PFSK-1 (cell line): ENCODE measurements around the gene FPR1.

Experiments used
- FOXP2 ChIP-seq: optimal IDR thresholded peaks from 2 replicates; pipeline ENCODE3; 2011; ENCODE audit warnings: borderline replicate concordance, control low read depth, inconsistent platforms; ENCODE audit not compliant: insufficient read depth; ENCODE audit errors: extremely low read length, extremely low read depth
- POLR2AphosphoS5 ChIP-seq: IDR thresholded peaks from 2 replicates; pipeline ENCODE4 v1.6.1; 2012; ENCODE audit warnings: low read depth, mild to moderate bottlenecking, control low read depth, low read length, moderate library complexity
- SIN3A ChIP-seq: IDR thresholded peaks from 2 replicates; pipeline ENCODE4 v1.6.1; 2012; ENCODE audit warnings: mild to moderate bottlenecking, low read length, moderate library complexity, borderline replicate concordance; ENCODE audit not compliant: insufficient read depth
- TAF1 ChIP-seq: IDR thresholded peaks from 2 replicates; pipeline ENCODE4 v1.6.1; 2012; ENCODE audit warnings: low read length, control low read depth, borderline replicate concordance; ENCODE audit not compliant: insufficient read depth
- TF ChIP-seq, protein P1 (sequence below), 2 experiments: IDR thresholded peaks; 2 replicates each; pipeline versions ENCODE4 v1.6.1 to v1.8.0; 2011 to 2012; ENCODE audit warnings: low read depth in 2 of 2, low read length in 2 of 2, control low read depth in 1 of 2, inconsistent platforms in 1 of 2, mild to moderate bottlenecking in 1 of 2, moderate library complexity in 1 of 2; ENCODE audit not compliant: insufficient read depth in 1 of 2

FPR1 gene

DNA sequence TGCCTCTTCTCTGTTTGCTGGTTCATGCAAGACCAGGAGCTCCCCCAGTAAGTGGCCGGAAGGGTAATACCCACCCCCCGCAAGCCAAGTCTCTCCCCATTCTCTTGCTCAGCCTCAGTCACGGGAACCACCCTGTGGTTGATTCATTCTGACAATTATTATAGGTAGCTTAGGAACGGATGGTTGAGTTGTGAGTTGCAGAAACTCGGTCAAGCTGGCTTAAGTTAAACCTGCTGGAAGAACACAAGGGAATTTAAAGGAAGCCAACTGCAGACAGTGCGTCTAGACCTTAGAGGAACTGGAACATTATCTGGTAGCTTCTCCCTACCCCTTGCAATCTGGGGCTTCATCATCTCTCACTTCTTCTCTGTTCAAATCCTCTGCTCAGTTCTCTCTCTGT lies 8.9 kb downstream of the FPR1 start:
- no peak for TF ChIP-seq SIN3A
- TF ChIP-seq FOXP2 = no peak
- TF ChIP-seq, protein P1, sequence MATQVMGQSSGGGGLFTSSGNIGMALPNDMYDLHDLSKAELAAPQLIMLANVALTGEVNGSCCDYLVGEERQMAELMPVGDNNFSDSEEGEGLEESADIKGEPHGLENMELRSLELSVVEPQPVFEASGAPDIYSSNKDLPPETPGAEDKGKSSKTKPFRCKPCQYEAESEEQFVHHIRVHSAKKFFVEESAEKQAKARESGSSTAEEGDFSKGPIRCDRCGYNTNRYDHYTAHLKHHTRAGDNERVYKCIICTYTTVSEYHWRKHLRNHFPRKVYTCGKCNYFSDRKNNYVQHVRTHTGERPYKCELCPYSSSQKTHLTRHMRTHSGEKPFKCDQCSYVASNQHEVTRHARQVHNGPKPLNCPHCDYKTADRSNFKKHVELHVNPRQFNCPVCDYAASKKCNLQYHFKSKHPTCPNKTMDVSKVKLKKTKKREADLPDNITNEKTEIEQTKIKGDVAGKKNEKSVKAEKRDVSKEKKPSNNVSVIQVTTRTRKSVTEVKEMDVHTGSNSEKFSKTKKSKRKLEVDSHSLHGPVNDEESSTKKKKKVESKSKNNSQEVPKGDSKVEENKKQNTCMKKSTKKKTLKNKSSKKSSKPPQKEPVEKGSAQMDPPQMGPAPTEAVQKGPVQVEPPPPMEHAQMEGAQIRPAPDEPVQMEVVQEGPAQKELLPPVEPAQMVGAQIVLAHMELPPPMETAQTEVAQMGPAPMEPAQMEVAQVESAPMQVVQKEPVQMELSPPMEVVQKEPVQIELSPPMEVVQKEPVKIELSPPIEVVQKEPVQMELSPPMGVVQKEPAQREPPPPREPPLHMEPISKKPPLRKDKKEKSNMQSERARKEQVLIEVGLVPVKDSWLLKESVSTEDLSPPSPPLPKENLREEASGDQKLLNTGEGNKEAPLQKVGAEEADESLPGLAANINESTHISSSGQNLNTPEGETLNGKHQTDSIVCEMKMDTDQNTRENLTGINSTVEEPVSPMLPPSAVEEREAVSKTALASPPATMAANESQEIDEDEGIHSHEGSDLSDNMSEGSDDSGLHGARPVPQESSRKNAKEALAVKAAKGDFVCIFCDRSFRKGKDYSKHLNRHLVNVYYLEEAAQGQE (IDR thresholded peaks at IDR 0.05; ENCODE audit: insufficient read depth in 1 of 2, low read depth in 2 of 2, low read length in 2 of 2) = no peak
- TF ChIP-seq TAF1 = no peak
- no peak for TF ChIP-seq POLR2AphosphoS5

DNA sequence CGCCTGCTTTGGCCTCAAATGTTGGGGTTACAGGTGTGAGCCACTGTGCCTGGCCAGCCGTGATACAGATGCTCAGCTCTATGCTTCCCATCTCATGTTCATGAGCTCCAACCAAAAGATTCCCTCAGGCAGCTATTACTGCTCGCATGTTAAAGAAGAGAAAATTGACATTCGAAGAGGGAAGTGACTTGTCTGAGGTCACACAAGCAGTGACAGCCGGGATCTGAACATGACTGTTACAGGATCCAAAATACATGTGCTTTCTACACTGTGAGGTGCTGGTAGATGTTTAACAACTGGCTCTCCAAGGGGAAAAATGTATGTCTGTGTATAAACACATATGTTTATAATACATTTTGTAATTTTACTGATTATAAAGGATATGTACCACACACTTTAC lies 11.3 kb downstream of the FPR1 start:
- TF ChIP-seq FOXP2 (no peak), POLR2AphosphoS5 (no peak), TAF1 (no peak), SIN3A (no peak)
- TF ChIP-seq, protein P1 (IDR thresholded peaks at IDR 0.05; ENCODE audit: insufficient read depth in 1 of 2, low read depth in 2 of 2, low read length in 2 of 2) = no peak

DNA sequence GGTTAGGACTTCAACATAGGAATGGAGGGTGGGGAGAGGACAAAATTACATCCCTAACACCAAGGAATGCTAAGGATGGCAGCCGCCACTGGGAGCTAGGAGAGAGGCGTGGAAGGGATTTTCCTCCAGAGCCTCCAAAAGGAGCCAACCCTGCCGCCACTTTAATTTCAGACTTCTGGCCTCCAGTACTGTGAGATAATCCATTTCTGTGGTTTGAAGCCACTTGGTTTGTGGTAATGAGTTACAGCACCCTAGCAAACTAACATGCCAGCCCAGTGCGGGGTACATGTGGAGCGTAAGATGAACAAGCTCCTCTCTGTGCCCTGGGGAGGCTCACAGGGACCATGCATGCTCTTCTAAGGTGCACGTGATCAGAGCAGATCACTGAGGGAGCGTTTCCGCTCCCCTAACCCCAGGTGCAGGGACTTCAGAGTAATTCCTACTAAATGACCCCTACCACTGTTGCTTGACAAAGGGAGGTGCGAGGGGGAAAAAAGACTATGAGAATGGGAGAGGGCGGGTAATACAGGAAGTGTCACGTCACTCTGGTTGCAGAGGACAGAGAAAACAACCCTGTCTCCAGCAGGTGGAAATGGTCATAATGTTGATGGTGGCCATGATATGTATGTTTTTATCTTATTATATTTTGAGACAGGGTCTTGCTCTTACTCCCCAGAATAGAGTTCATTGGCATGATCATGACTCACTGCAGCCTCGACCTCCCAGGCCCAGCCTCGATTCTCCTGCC lies 12.0 kb downstream of the FPR1 start:
- TF ChIP-seq, protein P1 (IDR thresholded peaks at IDR 0.05; ENCODE audit: insufficient read depth in 1 of 2, low read depth in 2 of 2, low read length in 2 of 2) = no peak
- no peak for TF ChIP-seq SIN3A
- no peak for TF ChIP-seq TAF1
- no peak for TF ChIP-seq POLR2AphosphoS5
- no peak for TF ChIP-seq FOXP2

DNA sequence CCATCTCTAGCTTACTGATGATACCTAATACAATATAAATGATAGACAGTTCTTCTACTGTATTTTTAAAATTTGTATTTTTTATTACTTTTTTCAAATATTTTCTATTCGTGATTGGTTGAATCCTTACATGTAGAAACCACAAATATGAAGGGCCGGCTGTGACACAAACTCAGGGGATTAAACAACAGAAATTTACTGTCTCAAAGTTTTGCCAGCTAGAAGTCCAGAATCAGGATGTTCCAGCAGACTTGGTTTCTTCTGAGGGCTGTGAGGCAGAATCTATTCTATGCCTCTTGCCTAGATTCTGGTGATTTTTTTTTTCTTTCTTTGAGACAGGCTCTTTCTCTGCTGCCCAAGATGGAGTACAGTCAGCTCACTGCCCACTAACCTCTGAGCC lies 13.8 kb downstream of the FPR1 start:
- TF ChIP-seq FOXP2 = no peak
- TF ChIP-seq, protein P1 (IDR thresholded peaks at IDR 0.05; ENCODE audit: insufficient read depth in 1 of 2, low read depth in 2 of 2, low read length in 2 of 2) = no peak
- no peak for TF ChIP-seq TAF1
